HEK293 (cell line): ENCODE measurements around the gene CRAT.
A peak's percentile ranks its signal among the peaks of the same experiment; 100 is the strongest.

Experiments used
- EGR2 ChIP-seq: fragments of 450-650 bp; formaldehyde crosslinking; IDR thresholded peaks from 2 replicates; pipeline ENCODE4 v1.5.1; 2016; ENCODE audit warnings: low read depth, missing biosample characterization, missing genetic modification characterization
- OSR2 ChIP-seq: fragments of 450-650 bp; formaldehyde crosslinking; IDR thresholded peaks from 2 replicates; pipeline ENCODE4 v1.5.1; 2016; ENCODE audit warnings: missing biosample characterization, missing genetic modification characterization
- SETDB1 ChIP-seq: IDR thresholded peaks from one replicate; pipeline ENCODE4 v1.6.1; 2017; ENCODE audit warnings: mild to moderate bottlenecking, low read length, moderate library complexity, mixed read lengths; ENCODE audit not compliant: insufficient read length
- ZFHX2 ChIP-seq: fragments of 450-650 bp; formaldehyde crosslinking; conservative IDR thresholded peaks from 2 replicates; pipeline ENCODE4 v1.5.1; 2016; ENCODE audit warnings: missing biosample characterization, missing genetic modification characterization
- ZFP3 ChIP-seq: fragments of 450-650 bp; formaldehyde crosslinking; IDR thresholded peaks from 2 replicates; pipeline ENCODE4 v1.5.1; 2016; ENCODE audit warnings: low read depth, missing biosample characterization, missing genetic modification characterization
- ZFP41 ChIP-seq: fragments of 450-650 bp; formaldehyde crosslinking; IDR thresholded peaks from 2 replicates; pipeline ENCODE4 v1.5.1; 2016; ENCODE audit warnings: missing biosample characterization, missing genetic modification characterization, borderline replicate concordance
- ZNF174 ChIP-seq: fragments of 450-650 bp; formaldehyde crosslinking; IDR thresholded peaks from 2 replicates; pipeline ENCODE4 v1.5.0; 2017; ENCODE audit warnings: missing biosample characterization, mild to moderate bottlenecking, missing genetic modification characterization
- ZNF184 ChIP-seq: fragments of 450-650 bp; IDR thresholded peaks from 2 replicates; pipeline ENCODE4 v1.5.1; 2018; ENCODE audit warnings: missing biosample characterization, mild to moderate bottlenecking, missing genetic modification characterization
- ZNF19 ChIP-seq: fragments of 450-650 bp; formaldehyde crosslinking; IDR thresholded peaks from 2 replicates; pipeline ENCODE4; 2016; ENCODE audit warnings: missing biosample characterization, missing genetic modification characterization, low read depth
- ZNF266 ChIP-seq: fragments of 450-650 bp; formaldehyde crosslinking; IDR thresholded peaks from 2 replicates; pipeline ENCODE4 v1.5.1; 2016; ENCODE audit warnings: missing biosample characterization, missing genetic modification characterization, low read depth
- ZNF335 ChIP-seq: fragments of 450-650 bp; formaldehyde crosslinking; conservative IDR thresholded peaks from 2 replicates; pipeline ENCODE4 v1.5.1; 2016; ENCODE audit warnings: missing biosample characterization, missing genetic modification characterization
- ZNF426 ChIP-seq: fragments of 450-650 bp; formaldehyde crosslinking; IDR thresholded peaks from 2 replicates; pipeline ENCODE4 v1.5.1; 2017; ENCODE audit warnings: missing biosample characterization, missing genetic modification characterization, mild to moderate bottlenecking, inconsistent platforms, moderate library complexity
- ZNF558 ChIP-seq: fragments of 450-650 bp; formaldehyde crosslinking; IDR thresholded peaks from 2 replicates; pipeline ENCODE4 v1.5.1; 2016; ENCODE audit warnings: missing biosample characterization, missing genetic modification characterization
- ZNF621 ChIP-seq: fragments of 450-650 bp; formaldehyde crosslinking; IDR thresholded peaks from 2 replicates; pipeline ENCODE4 v1.5.1; 2017; ENCODE audit warnings: missing biosample characterization, missing genetic modification characterization
- ZNF629 ChIP-seq: fragments of 450-650 bp; formaldehyde crosslinking; IDR thresholded peaks from 2 replicates; pipeline ENCODE4 v1.5.1; 2017; ENCODE audit warnings: missing biosample characterization, missing genetic modification characterization
- ZNF670 ChIP-seq: fragments of 450-650 bp; formaldehyde crosslinking; IDR thresholded peaks from 2 replicates; pipeline ENCODE4 v1.5.1; 2016; ENCODE audit warnings: missing biosample characterization, missing genetic modification characterization, low read depth
- ZNF785 ChIP-seq: fragments of 450-650 bp; formaldehyde crosslinking; IDR thresholded peaks from 2 replicates; pipeline ENCODE4 v1.5.1; 2016; ENCODE audit warnings: missing biosample characterization, missing genetic modification characterization
- ZSCAN30 ChIP-seq: fragments of 450-650 bp; IDR thresholded peaks from 2 replicates; pipeline ENCODE4 v1.5.1; 2018; ENCODE audit warnings: missing biosample characterization, mild to moderate bottlenecking, missing genetic modification characterization, moderate library complexity
- TF ChIP-seq, protein P1 (sequence below): fragments of 450-650 bp; formaldehyde crosslinking; IDR thresholded peaks from 2 replicates; pipeline ENCODE4 v1.5.1; 2017; ENCODE audit warnings: missing biosample characterization, missing genetic modification characterization
- TF ChIP-seq, protein P2 (sequence below): fragments of 450-650 bp; formaldehyde crosslinking; IDR thresholded peaks from 2 replicates; pipeline ENCODE4 v1.5.1; 2016; ENCODE audit warnings: missing biosample characterization, missing genetic modification characterization
- TF ChIP-seq, protein P3 (sequence below): fragments of 450-650 bp; formaldehyde crosslinking; IDR thresholded peaks from 2 replicates; pipeline ENCODE4 v1.5.1; 2016; ENCODE audit warnings: missing biosample characterization, missing genetic modification characterization
- TF ChIP-seq, protein P4 (sequence below): fragments of 450-650 bp; formaldehyde crosslinking; IDR thresholded peaks from 2 replicates; pipeline ENCODE4 v1.5.1; 2016; ENCODE audit warnings: missing biosample characterization, missing genetic modification characterization
- TF ChIP-seq, protein P5 (sequence below): fragments of 450-650 bp; formaldehyde crosslinking; IDR thresholded peaks from 2 replicates; pipeline ENCODE4 v1.5.1; 2016; ENCODE audit warnings: missing biosample characterization, missing genetic modification characterization
- TF ChIP-seq, protein P6 (sequence below): fragments of 450-650 bp; formaldehyde crosslinking; conservative IDR thresholded peaks from 2 replicates; pipeline ENCODE4 v1.5.1; 2016; ENCODE audit warnings: low read depth, missing biosample characterization, missing genetic modification characterization

CRAT gene

DNA sequence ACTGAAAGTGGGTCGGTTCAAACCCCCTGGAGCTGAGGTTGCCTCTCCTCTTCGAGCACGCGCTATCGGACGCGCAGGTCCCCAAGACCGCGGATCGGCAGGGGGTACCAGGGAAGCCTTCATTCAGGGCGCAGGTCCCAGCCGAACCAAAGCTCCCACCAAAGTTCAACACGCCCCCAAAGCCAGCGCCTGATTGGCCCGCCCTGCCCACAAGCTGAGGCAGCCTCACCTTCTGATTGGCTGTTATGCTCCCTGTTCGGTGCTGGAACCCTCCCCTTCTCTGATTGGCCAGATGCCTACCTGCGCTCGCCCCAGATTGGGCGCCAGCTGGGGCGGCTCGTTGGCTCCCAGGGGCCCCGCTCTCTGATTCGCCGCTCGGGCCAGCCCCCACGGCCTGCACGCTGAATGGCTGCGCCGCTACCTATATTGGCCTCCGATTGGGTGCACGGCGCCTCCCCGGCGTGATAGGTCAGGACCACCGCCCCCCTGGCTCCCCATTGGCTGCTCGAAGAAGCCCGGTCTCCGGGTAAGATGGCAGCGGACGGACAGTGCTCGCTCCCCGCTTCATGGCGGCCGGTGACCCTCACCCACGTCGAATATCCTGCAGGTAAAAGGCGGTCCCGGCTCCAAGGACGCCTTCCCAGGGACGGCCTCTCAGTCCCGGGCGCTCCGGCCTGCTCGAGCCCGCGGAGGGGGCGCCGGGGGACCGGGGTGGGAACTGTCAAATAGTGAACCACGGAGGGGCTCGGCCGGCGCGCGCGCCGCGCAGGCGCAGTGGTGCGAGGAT, 29.8 kb downstream of the CRAT start, which contains the start of gene DOLPP1 (continued):
- TF ChIP-seq, protein P1, sequence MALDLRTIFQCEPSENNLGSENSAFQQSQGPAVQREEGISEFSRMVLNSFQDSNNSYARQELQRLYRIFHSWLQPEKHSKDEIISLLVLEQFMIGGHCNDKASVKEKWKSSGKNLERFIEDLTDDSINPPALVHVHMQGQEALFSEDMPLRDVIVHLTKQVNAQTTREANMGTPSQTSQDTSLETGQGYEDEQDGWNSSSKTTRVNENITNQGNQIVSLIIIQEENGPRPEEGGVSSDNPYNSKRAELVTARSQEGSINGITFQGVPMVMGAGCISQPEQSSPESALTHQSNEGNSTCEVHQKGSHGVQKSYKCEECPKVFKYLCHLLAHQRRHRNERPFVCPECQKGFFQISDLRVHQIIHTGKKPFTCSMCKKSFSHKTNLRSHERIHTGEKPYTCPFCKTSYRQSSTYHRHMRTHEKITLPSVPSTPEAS = no peak
- TF ChIP-seq ZNF184 (tag by site-specific recombination) = no peak
- TF ChIP-seq ZNF426 (tag by site-specific recombination) = no peak
- no peak for TF ChIP-seq ZNF670 (tag by site-specific recombination)
- no peak for TF ChIP-seq ZNF266 (tag by site-specific recombination)
- TF ChIP-seq OSR2 (tag by site-specific recombination) = no peak
- TF ChIP-seq ZFP3 (tag by site-specific recombination) = no peak
- TF ChIP-seq, protein P2, sequence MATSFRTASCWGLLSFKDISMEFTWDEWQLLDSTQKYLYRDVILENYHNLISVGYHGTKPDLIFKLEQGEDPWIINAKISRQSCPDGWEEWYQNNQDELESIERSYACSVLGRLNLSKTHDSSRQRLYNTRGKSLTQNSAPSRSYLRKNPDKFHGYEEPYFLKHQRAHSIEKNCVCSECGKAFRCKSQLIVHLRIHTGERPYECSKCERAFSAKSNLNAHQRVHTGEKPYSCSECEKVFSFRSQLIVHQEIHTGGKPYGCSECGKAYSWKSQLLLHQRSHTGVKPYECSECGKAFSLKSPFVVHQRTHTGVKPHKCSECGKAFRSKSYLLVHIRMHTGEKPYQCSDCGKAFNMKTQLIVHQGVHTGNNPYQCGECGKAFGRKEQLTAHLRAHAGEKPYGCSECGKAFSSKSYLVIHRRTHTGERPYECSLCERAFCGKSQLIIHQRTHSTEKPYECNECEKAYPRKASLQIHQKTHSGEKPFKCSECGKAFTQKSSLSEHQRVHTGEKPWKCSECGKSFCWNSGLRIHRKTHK = no peak
- TF ChIP-seq ZFP41 (tag by site-specific recombination) = no peak
- TF ChIP-seq, protein P3, sequence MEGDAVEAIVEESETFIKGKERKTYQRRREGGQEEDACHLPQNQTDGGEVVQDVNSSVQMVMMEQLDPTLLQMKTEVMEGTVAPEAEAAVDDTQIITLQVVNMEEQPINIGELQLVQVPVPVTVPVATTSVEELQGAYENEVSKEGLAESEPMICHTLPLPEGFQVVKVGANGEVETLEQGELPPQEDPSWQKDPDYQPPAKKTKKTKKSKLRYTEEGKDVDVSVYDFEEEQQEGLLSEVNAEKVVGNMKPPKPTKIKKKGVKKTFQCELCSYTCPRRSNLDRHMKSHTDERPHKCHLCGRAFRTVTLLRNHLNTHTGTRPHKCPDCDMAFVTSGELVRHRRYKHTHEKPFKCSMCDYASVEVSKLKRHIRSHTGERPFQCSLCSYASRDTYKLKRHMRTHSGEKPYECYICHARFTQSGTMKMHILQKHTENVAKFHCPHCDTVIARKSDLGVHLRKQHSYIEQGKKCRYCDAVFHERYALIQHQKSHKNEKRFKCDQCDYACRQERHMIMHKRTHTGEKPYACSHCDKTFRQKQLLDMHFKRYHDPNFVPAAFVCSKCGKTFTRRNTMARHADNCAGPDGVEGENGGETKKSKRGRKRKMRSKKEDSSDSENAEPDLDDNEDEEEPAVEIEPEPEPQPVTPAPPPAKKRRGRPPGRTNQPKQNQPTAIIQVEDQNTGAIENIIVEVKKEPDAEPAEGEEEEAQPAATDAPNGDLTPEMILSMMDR (tag by site-specific recombination) = no peak
- TF ChIP-seq EGR2 (tag by site-specific recombination) = peak; percentile 66
- TF ChIP-seq ZNF621 = no peak
- TF ChIP-seq, protein P4, sequence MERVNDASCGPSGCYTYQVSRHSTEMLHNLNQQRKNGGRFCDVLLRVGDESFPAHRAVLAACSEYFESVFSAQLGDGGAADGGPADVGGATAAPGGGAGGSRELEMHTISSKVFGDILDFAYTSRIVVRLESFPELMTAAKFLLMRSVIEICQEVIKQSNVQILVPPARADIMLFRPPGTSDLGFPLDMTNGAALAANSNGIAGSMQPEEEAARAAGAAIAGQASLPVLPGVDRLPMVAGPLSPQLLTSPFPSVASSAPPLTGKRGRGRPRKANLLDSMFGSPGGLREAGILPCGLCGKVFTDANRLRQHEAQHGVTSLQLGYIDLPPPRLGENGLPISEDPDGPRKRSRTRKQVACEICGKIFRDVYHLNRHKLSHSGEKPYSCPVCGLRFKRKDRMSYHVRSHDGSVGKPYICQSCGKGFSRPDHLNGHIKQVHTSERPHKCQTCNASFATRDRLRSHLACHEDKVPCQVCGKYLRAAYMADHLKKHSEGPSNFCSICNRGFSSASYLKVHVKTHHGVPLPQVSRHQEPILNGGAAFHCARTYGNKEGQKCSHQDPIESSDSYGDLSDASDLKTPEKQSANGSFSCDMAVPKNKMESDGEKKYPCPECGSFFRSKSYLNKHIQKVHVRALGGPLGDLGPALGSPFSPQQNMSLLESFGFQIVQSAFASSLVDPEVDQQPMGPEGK = peak; percentile 69
- TF ChIP-seq, protein P5, sequence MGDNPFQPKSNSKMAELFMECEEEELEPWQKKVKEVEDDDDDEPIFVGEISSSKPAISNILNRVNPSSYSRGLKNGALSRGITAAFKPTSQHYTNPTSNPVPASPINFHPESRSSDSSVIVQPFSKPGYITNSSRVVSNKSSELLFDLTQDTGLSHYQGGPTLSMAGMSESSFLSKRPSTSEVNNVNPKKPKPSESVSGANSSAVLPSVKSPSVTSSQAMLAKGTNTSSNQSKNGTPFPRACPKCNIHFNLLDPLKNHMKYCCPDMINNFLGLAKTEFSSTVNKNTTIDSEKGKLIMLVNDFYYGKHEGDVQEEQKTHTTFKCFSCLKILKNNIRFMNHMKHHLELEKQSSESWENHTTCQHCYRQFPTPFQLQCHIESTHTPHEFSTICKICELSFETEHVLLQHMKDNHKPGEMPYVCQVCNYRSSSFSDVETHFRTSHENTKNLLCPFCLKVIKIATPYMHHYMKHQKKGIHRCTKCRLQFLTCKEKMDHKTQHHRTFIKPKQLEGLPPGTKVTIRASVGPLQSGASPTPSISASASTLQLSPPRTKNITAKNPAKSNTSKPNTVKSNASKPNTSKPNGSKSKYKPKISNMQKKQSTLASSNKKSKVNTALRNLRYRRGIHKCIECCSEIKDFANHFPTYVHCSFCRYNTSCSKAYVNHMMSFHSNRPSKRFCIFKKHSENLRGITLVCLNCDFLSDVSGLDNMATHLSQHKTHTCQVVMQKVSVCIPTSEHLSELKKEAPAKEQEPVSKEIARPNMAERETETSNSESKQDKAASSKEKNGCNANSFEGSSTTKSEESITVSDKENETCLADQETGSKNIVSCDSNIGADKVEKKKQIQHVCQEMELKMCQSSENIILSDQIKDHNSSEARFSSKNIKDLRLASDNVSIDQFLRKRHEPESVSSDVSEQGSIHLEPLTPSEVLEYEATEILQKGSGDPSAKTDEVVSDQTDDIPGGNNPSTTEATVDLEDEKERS (tag by site-specific recombination) = 0 out of 2 replicates have a peak, but pooled peaks have one; percentile 45
- 0 out of 2 replicates have a peak, but pooled peaks have one; percentile 19 for TF ChIP-seq ZNF629 (tag by site-specific recombination)
- no peak for TF ChIP-seq SETDB1
- TF ChIP-seq ZFHX2 (tag by site-specific recombination) = peak; percentile 54
- no peak for TF ChIP-seq ZNF174 (tag by site-specific recombination)
- TF ChIP-seq ZNF335 = peak; percentile 91; the same call in 1 of the 2 replicates
- no peak for TF ChIP-seq ZNF558 (tag by site-specific recombination)
- TF ChIP-seq, protein P6, sequence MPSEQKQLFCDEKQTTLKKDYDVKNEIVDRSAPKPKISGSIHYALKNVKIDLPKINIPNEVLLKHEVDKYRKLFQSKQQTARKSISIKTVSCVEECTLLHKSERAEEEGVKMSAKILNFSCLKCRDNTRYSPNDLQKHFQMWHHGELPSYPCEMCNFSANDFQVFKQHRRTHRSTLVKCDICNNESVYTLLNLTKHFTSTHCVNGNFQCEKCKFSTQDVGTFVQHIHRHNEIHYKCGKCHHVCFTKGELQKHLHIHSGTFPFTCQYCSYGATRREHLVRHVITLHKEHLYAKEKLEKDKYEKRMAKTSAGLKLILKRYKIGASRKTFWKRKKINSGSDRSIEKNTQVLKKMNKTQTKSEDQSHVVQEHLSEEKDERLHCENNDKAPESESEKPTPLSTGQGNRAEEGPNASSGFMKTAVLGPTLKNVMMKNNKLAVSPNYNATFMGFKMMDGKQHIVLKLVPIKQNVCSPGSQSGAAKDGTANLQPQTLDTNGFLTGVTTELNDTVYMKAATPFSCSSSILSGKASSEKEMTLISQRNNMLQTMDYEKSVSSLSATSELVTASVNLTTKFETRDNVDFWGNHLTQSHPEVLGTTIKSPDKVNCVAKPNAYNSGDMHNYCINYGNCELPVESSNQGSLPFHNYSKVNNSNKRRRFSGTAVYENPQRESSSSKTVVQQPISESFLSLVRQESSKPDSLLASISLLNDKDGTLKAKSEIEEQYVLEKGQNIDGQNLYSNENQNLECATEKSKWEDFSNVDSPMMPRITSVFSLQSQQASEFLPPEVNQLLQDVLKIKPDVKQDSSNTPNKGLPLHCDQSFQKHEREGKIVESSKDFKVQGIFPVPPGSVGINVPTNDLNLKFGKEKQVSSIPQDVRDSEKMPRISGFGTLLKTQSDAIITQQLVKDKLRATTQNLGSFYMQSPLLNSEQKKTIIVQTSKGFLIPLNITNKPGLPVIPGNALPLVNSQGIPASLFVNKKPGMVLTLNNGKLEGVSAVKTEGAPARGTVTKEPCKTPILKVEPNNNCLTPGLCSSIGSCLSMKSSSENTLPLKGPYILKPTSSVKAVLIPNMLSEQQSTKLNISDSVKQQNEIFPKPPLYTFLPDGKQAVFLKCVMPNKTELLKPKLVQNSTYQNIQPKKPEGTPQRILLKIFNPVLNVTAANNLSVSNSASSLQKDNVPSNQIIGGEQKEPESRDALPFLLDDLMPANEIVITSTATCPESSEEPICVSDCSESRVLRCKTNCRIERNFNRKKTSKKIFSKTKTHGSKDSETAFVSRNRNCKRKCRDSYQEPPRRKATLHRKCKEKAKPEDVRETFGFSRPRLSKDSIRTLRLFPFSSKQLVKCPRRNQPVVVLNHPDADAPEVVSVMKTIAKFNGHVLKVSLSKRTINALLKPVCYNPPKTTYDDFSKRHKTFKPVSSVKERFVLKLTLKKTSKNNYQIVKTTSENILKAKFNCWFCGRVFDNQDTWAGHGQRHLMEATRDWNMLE (tag by site-specific recombination) = 0 out of 2 replicates have a peak, but pooled peaks have one; percentile 13
- TF ChIP-seq ZNF785 (tag by site-specific recombination) = no peak
- TF ChIP-seq ZNF19 (tag by site-specific recombination) = no peak
- TF ChIP-seq ZSCAN30 (tag by site-specific recombination) = no peak
